Ovary (tissue), 3 donors: Measurements from ENCODE around the gene NAA10.

Experiments used
- POLR2A ChIP-seq: fragments of 450-650 bp; IDR thresholded peaks from one replicate; pipeline ENCODE4 v1.6.1; 2017; ENCODE audit warnings: antibody characterized with exemption, mild to moderate bottlenecking, moderate library complexity
- TF ChIP-seq, protein P1 (sequence below), 3 donors: fragments of 450-650 bp in 2 of 3; fragments of 200-600 bp in 1 of 3; IDR thresholded peaks; one replicate each; pipeline versions ENCODE4 v1.5.1 to v1.8.0; 2016 to 2022; ENCODE audit warnings: antibody characterized with exemption in 3 of 3, mild to moderate bottlenecking in 1 of 3
- donor health status: DM: no; HTN: no; CAD: no.

DNA sequence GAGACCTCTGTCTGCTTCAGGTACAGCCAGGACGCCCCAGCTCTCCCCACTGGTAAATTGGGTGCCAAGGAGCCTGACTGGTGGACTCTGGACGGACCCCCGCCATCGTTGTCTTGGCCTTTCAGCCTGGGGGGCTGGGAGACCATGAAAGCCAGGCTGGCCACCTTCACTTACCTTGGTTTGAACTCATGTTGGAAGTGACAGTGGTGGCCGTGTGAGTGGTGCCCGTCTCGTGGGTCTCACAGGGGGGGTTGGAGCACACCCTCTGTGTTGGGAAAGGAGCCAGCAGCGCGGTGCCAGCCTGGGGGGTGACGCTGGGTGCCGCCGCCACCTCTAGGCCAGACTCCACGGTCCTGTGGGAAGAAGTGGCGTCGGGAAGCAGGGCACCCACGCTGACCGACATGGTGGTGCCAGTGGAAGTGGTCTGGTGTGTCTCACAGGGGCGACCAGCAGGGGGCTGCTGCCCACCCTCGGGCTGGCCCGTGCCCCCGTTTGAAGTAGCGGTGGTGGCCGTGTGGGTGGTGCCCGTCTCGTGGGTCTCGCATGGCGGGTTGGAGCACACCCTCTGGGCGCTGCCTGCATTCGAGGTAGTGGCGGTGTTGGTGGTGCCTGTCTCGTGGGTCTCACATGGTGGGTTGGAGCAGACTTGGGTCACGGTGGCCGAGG is 19.2 kb upstream of the NAA10 start:
- TF ChIP-seq, protein P1, sequence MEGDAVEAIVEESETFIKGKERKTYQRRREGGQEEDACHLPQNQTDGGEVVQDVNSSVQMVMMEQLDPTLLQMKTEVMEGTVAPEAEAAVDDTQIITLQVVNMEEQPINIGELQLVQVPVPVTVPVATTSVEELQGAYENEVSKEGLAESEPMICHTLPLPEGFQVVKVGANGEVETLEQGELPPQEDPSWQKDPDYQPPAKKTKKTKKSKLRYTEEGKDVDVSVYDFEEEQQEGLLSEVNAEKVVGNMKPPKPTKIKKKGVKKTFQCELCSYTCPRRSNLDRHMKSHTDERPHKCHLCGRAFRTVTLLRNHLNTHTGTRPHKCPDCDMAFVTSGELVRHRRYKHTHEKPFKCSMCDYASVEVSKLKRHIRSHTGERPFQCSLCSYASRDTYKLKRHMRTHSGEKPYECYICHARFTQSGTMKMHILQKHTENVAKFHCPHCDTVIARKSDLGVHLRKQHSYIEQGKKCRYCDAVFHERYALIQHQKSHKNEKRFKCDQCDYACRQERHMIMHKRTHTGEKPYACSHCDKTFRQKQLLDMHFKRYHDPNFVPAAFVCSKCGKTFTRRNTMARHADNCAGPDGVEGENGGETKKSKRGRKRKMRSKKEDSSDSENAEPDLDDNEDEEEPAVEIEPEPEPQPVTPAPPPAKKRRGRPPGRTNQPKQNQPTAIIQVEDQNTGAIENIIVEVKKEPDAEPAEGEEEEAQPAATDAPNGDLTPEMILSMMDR (IDR thresholded peaks at IDR 0.05), result no peak
- TF ChIP-seq POLR2A, result no peak
